Stimulated activated CD4-positive, alpha-beta T cell treated with anti-CD3 and anti-CD28 coated beads, Interleukin-15, amount 100 ng/mL, for 24 hours (primary cell): ENCODE measurements around the gene CTSA.

Experiments
- DNase-seq: peaks from one replicate; pipeline ENCODE4 v3.0.0-alpha.2; 2020

The CTSA gene

GRCh38 chr20:45890985-45891983 is at the start of gene CTSA, which contains the start of gene NEURL2:
Gene CTSA (plus strand): TSS chr20:45891335. CDS start chr20:45891569, 234 bp downstream.
Gene NEURL2 (minus strand): TSS chr20:45891208. CDS start chr20:45890991, 217 bp downstream.
- peak; percentile 90 for DNase-seq

DNA sequence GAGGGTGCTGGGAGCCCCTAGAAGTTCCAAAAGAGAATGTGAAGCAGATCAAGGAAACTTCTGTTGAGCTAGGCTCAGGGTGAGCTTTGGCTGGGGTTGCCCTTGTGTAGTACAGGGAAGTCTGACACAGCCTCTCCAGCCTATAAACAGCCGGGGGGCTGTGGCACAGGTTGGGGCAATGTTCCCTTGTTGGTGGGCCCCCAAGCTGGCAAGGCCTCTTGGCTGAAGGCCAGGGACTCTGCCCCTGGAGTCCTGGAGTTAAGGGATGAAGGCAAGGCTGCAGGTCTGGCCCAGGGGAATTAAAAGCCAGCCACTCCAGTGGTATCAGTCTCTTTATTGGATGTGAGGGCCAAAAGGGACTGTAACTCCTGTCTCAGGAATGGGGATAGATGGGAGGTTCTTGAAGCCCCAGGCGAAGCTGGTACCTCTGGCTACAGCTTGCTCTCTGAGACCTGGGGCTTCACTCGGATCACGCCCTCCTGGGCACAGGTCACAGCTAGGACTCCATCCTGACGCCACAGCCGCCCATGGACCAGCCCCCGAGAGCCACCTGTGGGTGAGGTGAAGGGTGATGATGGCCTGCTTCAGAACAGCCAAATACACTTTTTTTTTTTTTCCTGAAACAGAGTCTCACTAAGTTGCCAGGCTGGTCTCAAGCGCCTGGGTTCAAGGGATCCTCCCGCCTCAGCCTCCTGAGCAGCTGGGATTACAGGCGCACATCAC is 49.6 kb upstream of the CTSA start:
- DNase-seq = no peak

DNA sequence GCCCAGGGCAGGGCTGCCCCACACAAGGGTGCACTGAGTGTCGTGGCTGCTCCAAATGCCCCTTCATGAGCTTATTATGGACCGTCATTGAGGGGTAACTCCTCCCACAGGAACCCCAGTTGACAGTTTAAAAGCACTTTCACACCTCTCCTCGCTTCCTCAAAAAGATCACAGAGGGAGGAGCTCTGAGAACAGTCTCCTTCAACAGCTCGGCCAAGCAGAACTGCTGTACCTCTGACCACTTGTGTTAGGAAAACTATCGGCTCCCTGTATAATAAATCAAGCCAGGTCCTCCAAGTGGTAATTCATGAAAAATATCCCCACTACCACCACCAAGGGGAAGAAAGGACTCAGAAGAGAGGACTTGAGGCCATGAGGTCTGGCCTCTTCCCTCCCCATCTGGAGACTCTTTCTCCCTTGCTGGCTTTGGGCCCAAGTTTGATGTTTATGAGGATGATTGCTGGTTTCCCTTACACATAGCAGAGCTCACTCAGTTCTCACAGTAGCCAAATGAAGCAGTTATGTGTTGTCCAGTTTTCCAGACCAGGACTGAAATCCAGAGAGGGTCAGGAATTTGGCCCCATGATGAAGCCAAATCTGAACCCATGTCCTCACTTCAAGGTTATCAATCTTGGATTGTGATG is 48.8 kb upstream of the CTSA start:
- no peak for DNase-seq

- DNase-seq = no peak
Observed at GRCh38 chr20:45843506-45843905, 47.6 kb upstream of the CTSA start.

DNA sequence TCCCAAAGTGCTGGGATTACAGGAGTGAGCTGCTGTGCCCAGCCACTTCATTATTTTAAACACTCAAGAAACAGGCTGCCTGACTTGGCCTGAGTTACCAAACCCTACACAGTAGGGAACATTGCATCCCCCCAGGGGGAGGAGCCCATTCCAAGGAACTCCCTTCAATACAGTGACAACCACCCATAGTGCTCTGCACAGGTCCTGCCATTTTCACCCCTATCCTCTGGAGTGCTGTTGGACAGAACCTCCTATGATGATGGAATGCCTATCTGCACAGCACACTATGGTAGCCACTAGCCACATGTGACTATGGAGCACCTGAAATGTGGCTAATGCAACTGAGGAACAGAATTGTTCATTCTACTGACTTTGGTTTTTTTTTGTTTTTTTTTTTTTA is 45.7 kb upstream of the CTSA start:
- no peak for DNase-seq

DNA sequence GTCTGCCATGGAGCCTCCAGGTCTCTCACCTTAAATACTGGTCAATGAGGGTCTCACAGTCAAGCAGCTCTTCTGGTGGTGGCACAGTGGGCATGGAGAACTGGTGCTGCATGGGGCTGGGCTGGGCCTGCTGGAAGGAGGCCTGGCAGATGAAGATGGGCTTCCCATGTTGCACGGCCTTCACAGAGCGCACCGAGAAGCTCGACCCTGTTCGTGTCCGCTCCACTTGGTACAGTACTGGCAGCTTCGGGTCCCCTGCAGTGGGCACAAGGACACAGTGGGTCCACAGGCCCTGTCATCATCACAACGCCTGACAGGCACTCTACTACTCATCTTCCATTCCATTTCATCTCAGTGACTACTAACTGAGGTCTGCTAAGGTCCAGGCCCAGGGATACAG is 42.7 kb upstream of the CTSA start:
- DNase-seq = no peak

DNA sequence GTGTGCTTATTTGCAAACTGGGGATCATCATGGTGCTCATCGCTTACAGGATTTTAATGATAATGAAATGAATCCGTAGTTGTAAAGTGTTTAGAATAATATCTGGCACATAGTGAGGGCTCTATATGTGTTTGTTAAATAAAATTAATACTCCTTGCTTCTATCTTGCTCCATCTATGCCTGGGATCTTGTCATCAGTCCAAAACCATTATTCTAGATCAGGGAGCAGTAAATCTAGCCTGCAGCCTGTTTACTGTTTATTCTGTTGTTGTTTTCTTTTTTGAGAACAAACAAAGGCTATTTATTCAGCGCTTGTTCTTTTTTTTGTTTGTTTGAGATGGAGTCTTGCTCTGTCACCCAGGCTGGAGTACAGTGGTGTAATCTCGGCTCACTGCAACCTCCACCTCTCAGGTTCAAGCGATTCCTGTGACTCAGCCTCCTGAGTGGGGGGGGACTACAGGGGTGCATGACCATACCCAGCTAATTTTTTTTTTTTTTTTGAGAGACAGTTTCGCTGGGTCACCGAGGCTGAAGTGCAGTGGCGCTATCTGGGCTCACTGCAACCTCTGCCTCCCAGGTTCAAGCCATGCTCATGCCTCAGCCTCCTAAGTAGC is 42.1 kb upstream of the CTSA start:
- no peak for DNase-seq

DNA sequence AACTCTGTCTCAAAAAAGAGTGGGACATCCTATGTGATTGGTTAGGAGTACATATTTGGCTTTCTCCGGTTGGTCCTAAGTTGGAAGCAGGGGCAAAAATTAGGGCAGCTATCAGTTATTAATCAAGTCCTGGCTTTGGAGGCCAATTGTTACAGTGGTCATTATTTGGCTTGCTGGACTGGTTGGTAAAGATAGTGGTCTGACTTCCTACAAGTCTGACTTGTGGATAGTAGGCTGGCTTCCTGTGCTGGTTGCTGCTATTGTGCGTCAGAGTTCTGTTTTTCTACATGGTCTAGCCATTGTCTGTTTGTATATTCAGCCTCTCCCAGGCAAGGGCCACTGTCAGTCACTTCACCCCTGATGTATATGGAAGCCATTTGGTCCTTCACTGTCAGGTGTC is 40.9 kb upstream of the CTSA start:
- no peak for DNase-seq

DNA sequence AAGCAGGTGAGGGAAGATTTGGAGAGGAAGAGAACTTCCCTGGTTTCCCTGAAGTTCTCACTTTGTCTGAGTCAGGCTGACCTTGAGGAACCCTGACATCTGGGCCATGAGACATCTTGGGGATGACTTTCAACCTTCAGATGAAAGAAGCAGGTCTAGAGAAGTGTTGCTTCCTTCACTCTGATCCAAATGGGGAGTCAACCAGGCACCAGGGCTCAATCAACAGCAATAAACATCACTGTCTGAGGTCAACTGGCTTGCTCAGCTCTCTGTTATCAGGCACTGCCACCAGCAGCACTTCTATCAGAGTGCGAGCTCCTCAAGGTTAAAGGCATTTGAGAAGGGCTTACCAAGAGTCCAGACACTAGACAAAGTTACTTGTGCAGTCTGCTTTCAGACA is 40.2 kb upstream of the CTSA start:
- no peak for DNase-seq

- no peak for DNase-seq
Observed at GRCh38 chr20:45851501-45851900, 39.6 kb upstream of the CTSA start.

DNA sequence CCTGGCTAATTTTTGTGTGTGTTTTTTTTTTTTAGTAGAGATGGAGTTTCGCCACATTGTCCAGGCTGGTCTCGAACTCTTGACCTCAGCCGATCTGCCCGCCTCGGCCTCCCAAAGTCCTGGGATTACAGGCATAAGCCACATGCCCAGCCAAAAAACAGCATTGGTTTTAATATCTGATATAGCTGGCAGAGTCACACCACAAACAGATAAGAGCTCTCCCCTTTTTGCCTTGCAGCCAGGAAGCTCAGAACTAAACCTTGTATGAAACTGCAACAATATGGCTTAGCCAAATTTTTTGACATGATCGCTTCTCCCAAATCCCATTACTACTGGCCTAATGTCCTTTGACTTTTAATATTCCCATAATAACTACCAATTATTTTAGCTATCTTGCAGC is 38.8 kb upstream of the CTSA start:
- DNase-seq = no peak

DNA sequence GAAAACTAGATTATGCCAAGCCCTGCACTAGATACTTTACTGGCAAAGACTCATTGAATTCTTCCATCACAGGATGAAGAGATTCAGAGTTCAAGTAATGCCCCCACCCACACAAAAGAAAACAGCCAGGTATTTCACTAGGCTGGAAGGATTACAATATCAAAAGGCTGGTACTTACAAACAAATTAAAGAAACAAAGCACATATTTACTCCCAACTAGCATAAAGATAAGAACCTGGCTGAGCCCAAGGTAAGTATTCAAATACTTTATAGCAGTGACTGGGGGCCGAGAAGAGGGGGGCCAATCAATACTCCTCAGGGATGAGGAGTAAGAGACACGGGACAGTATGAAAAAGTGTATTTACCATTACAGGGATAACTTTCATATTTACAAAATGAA is 37.7 kb upstream of the CTSA start:
- no peak for DNase-seq

GRCh38 chr20:45857114-45857881 is 33.8 kb upstream of the CTSA start, which contains the start of the genes ACOT8 and ZSWIM3:
Gene ACOT8 (minus strand): TSS chr20:45857392. CDS start chr20:45857315, 77 bp downstream.
Gene ZSWIM3 (plus strand): TSS chr20:45857614. CDS start chr20:45857826, 212 bp downstream.
- peak; percentile 94 for DNase-seq

DNA sequence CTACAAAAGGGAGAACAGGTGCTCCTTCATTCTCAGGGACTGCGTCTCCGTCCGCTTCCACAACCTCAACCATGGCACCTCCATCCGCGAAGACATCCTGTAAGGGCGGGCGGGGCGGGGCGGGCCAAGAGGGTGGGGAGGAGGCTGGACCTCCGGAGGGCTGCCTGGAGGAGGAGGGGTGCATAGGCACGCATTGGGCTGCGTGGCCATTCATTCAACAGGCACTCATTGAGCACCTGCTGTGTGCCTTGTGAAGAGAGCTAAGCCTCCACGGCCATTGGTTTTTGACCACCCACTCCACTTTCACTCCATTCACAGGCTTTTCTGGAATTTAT is 33.3 kb upstream of the CTSA start:
- peak; percentile 65 for DNase-seq

GRCh38 chr20:45859916-45860315 is 31.2 kb upstream of the CTSA start:
- no peak for DNase-seq

GRCh38 chr20:45860560-45861220 is 30.4 kb upstream of the CTSA start:
- no peak for DNase-seq

DNA sequence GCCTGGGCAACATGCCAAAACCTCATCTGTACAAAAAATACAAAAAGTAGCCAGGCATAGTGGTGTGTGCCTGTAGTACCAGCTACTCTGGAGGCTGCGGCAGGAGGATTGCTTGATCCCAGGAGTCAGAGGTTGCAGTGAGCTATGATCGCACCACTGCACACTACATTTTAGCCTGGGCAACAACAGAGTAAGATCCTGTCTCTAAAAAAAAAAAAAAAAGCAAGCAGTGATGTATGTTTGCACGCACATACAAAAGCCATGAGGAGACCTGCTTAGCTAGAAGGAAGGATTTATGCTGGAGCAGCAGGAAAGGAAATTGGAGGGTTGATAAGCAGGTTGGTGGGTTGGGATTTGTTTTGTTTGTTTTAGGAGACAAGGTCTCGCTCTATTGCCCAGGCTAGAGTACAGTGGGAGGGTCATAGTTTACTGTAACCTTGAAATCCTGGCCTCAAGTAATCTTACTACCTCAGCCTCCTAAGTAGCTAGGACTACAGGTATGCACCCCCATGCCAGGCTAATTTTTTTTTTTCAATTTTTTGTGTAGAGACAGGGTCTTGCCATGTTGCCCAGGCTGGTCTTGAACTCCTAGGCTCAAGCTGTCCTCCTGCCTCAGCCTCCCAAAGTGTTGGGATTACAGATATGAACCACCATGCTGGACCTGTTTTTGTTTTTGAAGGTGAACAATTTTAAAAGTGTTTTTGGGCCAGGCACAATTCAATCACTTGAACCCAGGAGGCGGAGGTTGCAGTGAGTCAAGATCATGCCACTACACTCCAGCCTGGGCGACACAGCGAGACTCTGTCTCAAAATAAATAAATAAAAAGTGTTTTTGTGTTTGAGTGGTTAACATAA is 29.7 kb upstream of the CTSA start:
- no peak for DNase-seq

GRCh38 chr20:45863543-45864470 is 27.3 kb upstream of the CTSA start:
- no peak for DNase-seq

DNA sequence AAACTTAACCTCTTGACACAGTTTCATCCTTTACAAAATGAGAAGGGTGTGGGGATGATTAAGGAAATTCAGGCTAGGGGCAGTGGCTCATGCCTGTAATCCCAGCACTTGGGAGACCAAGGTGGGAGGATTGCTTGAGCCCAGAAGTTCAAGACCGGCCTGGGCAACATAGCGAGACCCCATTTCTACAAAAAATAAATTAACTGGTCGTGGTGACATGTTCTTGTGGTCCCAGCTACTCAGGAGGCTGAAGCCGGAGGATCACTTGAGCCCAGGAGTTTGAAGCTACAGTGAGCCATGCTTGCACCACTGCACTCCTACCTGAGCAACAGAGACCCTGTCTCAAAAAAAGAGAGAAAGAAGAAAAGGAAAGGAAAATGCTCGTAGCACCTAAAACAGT is 24.7 kb upstream of the CTSA start:
- no peak for DNase-seq
